NCI-H2107 (cell line): ENCODE results near the gene MTHFSD.

Source experiments
- DNase-seq: peaks from one replicate; lab custom pipeline; 2025; lab: John Stamatoyannopoulos, UW

MTHFSD gene

GRCh38 chr16:86530251-86531190, 24.5 kb downstream of the MTHFSD start:
- no peak for DNase-seq

GRCh38 chr16:86529160-86529559, 25.9 kb downstream of the MTHFSD start:
- DNase-seq = no peak

GRCh38 chr16:86528061-86528929, 26.7 kb downstream of the MTHFSD start:
- no peak for DNase-seq

- no peak for DNase-seq
Measured at GRCh38 chr16:86527366-86527765, 27.7 kb downstream of the MTHFSD start.

GRCh38 chr16:86525696-86526095, 29.3 kb downstream of the MTHFSD start:
- DNase-seq = no peak

GRCh38 chr16:86524029-86524428, 31.0 kb downstream of the MTHFSD start:
- DNase-seq = no peak

GRCh38 chr16:86523166-86523740, 31.8 kb downstream of the MTHFSD start:
- DNase-seq = no peak

GRCh38 chr16:86522634-86523033, 32.4 kb downstream of the MTHFSD start:
- no peak for DNase-seq

- DNase-seq = no peak
Measured at GRCh38 chr16:86521236-86522197, 33.5 kb downstream of the MTHFSD start.

GRCh38 chr16:86520317-86521210, 34.5 kb downstream of the MTHFSD start:
- DNase-seq = no peak

GRCh38 chr16:86519649-86520316, 35.3 kb downstream of the MTHFSD start:
- DNase-seq = no peak

GRCh38 chr16:86519007-86519648, 35.9 kb downstream of the MTHFSD start:
- no peak for DNase-seq

- DNase-seq = no peak
Measured at GRCh38 chr16:86517652-86518258, 37.3 kb downstream of the MTHFSD start.

GRCh38 chr16:86517033-86517432, 38.0 kb downstream of the MTHFSD start:
- DNase-seq = no peak

- DNase-seq = no peak
Measured at GRCh38 chr16:86516623-86517003, 38.4 kb downstream of the MTHFSD start.

- DNase-seq = no peak
Measured at GRCh38 chr16:86515777-86516622, 39.0 kb downstream of the MTHFSD start.

- DNase-seq = no peak
Measured at GRCh38 chr16:86515413-86515776, 39.6 kb downstream of the MTHFSD start.
